IMR-90 (cell line): ENCODE results near the gene EPC2. TPM values are rescaled to one million over a fixed set of nuclear protein-coding genes. Genes with fewer than 3 reads are reported as not detected.

Experiments used
- ATAC-seq: fragments of 200-7000 bp; cut with Tn5 transposase; 2 replicates; pipeline ENCODE4 v1.9.1; 2020; ENCODE audit warnings: low read depth, mild to moderate bottlenecking, moderate library complexity
- BruUV-seq: library from RNA; stranded (reverse); fragments of 400-500 nt; replicated peaks from 2 replicates; lab custom pipeline; 2021; lab: Mats Ljungman, UMichigan
- CTCF ChIA-PET: fragments of 300-600 bp; formaldehyde crosslinking; extraction: SDS; loops from one replicate; lab custom pipeline; 2021; ENCODE audit warnings: antibody characterized with exemption; lab: Yijun Ruan, JAX
- POLR2A ChIA-PET: fragments of 300-600 bp; sonication (Branson Sonifier 250); formaldehyde crosslinking; loops from one replicate; lab custom pipeline; 2022; ENCODE audit warnings: antibody characterized with exemption; ENCODE audit not compliant: unreplicated experiment; lab: Charles Lee
- DNase-seq: peaks from one replicate; pipeline ENCODE4 v3.0.0; 2013
- H2AFZ ChIP-seq: replicated peaks from 2 replicates; pipeline ENCODE3; 2013; ENCODE audit warnings: low read length, mild to moderate bottlenecking; ENCODE audit not compliant: poor library complexity
- H2AK5ac ChIP-seq: 2 replicates; pipeline ENCODE4 v1.6.1; 2013; ENCODE audit warnings: low read depth, low read length, inconsistent platforms
- H2AK9ac ChIP-seq: replicated peaks from 2 replicates; pipeline ENCODE3; 2013; ENCODE audit warnings: mild to moderate bottlenecking, low read depth, low read length, moderate library complexity; ENCODE audit not compliant: poor library complexity
- H2BK120ac ChIP-seq: 2 replicates; pipeline ENCODE4 v1.6.1; 2013; ENCODE audit warnings: low read depth, low read length, inconsistent platforms
- H2BK15ac ChIP-seq: 3 replicates; pipeline ENCODE4 v1.6.1; 2013; ENCODE audit warnings: low read depth, low read length, inconsistent platforms
- H2BK20ac ChIP-seq: 2 replicates; pipeline ENCODE4 v1.6.1; 2013; ENCODE audit warnings: low read depth, mild to moderate bottlenecking, inconsistent platforms, low read length, moderate library complexity
- H2BK5ac ChIP-seq: 2 replicates; pipeline ENCODE4 v1.6.1; 2013; ENCODE audit warnings: mild to moderate bottlenecking, low read depth, low read length, inconsistent platforms; ENCODE audit not compliant: poor library complexity, severe bottlenecking
- H3K14ac ChIP-seq: replicated peaks from 2 replicates; pipeline ENCODE4 v1.6.1; 2013; ENCODE audit warnings: low read depth, low read length, inconsistent platforms
- H3K18ac ChIP-seq: 2 replicates; pipeline ENCODE4 v1.6.1; 2013; ENCODE audit warnings: low read depth, low read length, control low read depth
- H3K23ac ChIP-seq: 2 replicates; pipeline ENCODE4 v1.6.1; 2013; ENCODE audit warnings: low read depth, low read length, inconsistent platforms
- H3K27ac ChIP-seq: 2 replicates; pipeline ENCODE4 v1.5.1; 2013; ENCODE audit warnings: mild to moderate bottlenecking, control low read depth, low read length; ENCODE audit not compliant: insufficient read depth
- H3K27me3 ChIP-seq: 2 replicates; pipeline ENCODE4 v1.6.1; 2013; ENCODE audit warnings: low read length; ENCODE audit not compliant: control insufficient read depth, insufficient read depth
- H3K36me3 ChIP-seq: 2 replicates; pipeline ENCODE4 v1.6.1; 2013; ENCODE audit warnings: low read length, mixed read lengths; ENCODE audit not compliant: control insufficient read depth, insufficient read depth
- H3K4ac ChIP-seq: 2 replicates; pipeline ENCODE4 v1.6.1; 2013; ENCODE audit warnings: low read depth, low read length, inconsistent platforms
- H3K4me1 ChIP-seq: 2 replicates; pipeline ENCODE4 v1.6.1; 2013; ENCODE audit warnings: low read length, mixed read lengths; ENCODE audit not compliant: control insufficient read depth, insufficient read depth
- H3K4me2 ChIP-seq: 2 replicates; pipeline ENCODE4 v1.6.1; 2013; ENCODE audit warnings: low read depth, mild to moderate bottlenecking, control low read depth, low read length, moderate library complexity
- H3K4me3 ChIP-seq: 2 replicates; pipeline ENCODE4 v1.5.1; 2013; ENCODE audit warnings: low read depth, mild to moderate bottlenecking, control low read depth, low read length, moderate library complexity; ENCODE audit not compliant: insufficient read depth
- H3K56ac ChIP-seq: 2 replicates; pipeline ENCODE4 v1.6.1; 2013; ENCODE audit warnings: low read length, inconsistent platforms; ENCODE audit not compliant: insufficient read depth; ENCODE audit errors: extremely low read depth
- H3K79me1 ChIP-seq, 2 experiments: 2 replicates each; pipeline ENCODE4 v1.6.1; 2013; ENCODE audit warnings: low read length in 2 of 2, inconsistent platforms in 1 of 2, low read depth in 1 of 2
- H3K9ac ChIP-seq: 2 replicates; pipeline ENCODE4 v1.6.1; 2013; ENCODE audit warnings: low read depth, low read length, control low read depth
- H3K9me1 ChIP-seq: 2 replicates; pipeline ENCODE4 v1.6.1; 2013; ENCODE audit warnings: low read length, inconsistent platforms; ENCODE audit not compliant: insufficient read depth
- H3K9me3 ChIP-seq: 2 replicates; pipeline ENCODE4 v1.6.1; 2013; ENCODE audit warnings: low read length; ENCODE audit not compliant: control insufficient read depth, insufficient read depth
- H4K20me1 ChIP-seq: 2 replicates; pipeline ENCODE4 v1.6.1; 2013; ENCODE audit warnings: low read length, inconsistent platforms; ENCODE audit not compliant: insufficient read depth
- H4K5ac ChIP-seq: 2 replicates; pipeline ENCODE4 v1.6.1; 2013; ENCODE audit warnings: mild to moderate bottlenecking, low read depth, low read length, control low read depth
- H4K8ac ChIP-seq, 2 experiments: 2 replicates each; pipeline ENCODE4 v1.6.1; 2013; ENCODE audit warnings: low read depth in 2 of 2, low read length in 2 of 2, control low read depth in 1 of 2, inconsistent platforms in 1 of 2
- H4K91ac ChIP-seq: 2 replicates; pipeline ENCODE4 v1.6.1; 2013; ENCODE audit warnings: low read depth, low read length, inconsistent platforms; ENCODE audit not compliant: insufficient read depth
- CEBPB ChIP-seq: IDR thresholded peaks from 2 replicates; pipeline ENCODE4 v1.6.1; 2012; ENCODE audit warnings: low read depth, low read length, improper control_type of control experiment
- CHD1 ChIP-seq: IDR thresholded peaks from 2 replicates; pipeline ENCODE4 v1.6.1; 2012; ENCODE audit warnings: low read depth, low read length, improper control_type of control experiment
- CTCF ChIP-seq: conservative IDR thresholded peaks from 2 replicates; pipeline ENCODE4 v1.5.1; 2012; ENCODE audit warnings: mild to moderate bottlenecking, low read depth, low read length, improper control_type of control experiment
- FOS ChIP-seq: fragments of 150-350 bp; IDR thresholded peaks from 2 replicates; pipeline ENCODE4 v1.6.1; 2016; ENCODE audit warnings: low read depth, low read length
- MAFK ChIP-seq: IDR thresholded peaks from 2 replicates; pipeline ENCODE4 v1.6.1; 2012; ENCODE audit warnings: low read depth, low read length, improper control_type of control experiment
- MAZ ChIP-seq: IDR thresholded peaks from 2 replicates; pipeline ENCODE4 v1.6.1; 2012; ENCODE audit warnings: low read depth, mild to moderate bottlenecking, low read length, improper control_type of control experiment, moderate library complexity, borderline replicate concordance
- MXI1 ChIP-seq: IDR thresholded peaks from 2 replicates; pipeline ENCODE4 v1.6.1; 2012; ENCODE audit warnings: low read depth, mild to moderate bottlenecking, low read length, moderate library complexity, borderline replicate concordance
- NFE2L2 ChIP-seq: fragments of 150-350 bp; IDR thresholded peaks from 2 replicates; pipeline ENCODE4 v1.6.1; 2016; ENCODE audit warnings: low read depth, mild to moderate bottlenecking, low read length
- POLR2A ChIP-seq: IDR thresholded peaks from 2 replicates; pipeline ENCODE4 v1.6.1; 2012; ENCODE audit warnings: mild to moderate bottlenecking, low read depth, low read length
- RAD21 ChIP-seq: IDR thresholded peaks from 2 replicates; pipeline ENCODE4 v1.6.1; 2012; ENCODE audit warnings: low read length, improper control_type of control experiment
- RCOR1 ChIP-seq: IDR thresholded peaks from 2 replicates; pipeline ENCODE4 v1.6.1; 2012; ENCODE audit warnings: mild to moderate bottlenecking, low read length, improper control_type of control experiment; ENCODE audit not compliant: insufficient replicate concordance
- RFX5 ChIP-seq: IDR thresholded peaks from 2 replicates; pipeline ENCODE4 v1.8.0; 2012; ENCODE audit warnings: low read depth, mild to moderate bottlenecking, low read length, moderate library complexity
- SMC3 ChIP-seq: fragments of 150-350 bp; IDR thresholded peaks from 2 replicates; pipeline ENCODE4 v1.6.1; 2016; ENCODE audit warnings: low read depth, mild to moderate bottlenecking, antibody characterized with exemption, low read length, moderate library complexity
- USF2 ChIP-seq: fragments of 150-350 bp; IDR thresholded peaks from 2 replicates; pipeline ENCODE4 v1.6.1; 2017; ENCODE audit warnings: mild to moderate bottlenecking, antibody characterized with exemption, low read length, low read depth
- WGBS, 2 experiments: methylation state at CpG; one replicate each; pipeline versions ENCODE4 v1.1.5 to v1.1.7; 2013; ENCODE audit warnings: missing lambda C conversion rate in 2 of 2; ENCODE audit not compliant: insufficient read length in 1 of 2; ENCODE audit errors: extremely low coverage in 2 of 2; 5-methylcytosine and 5-hydroxymethylcytosine counted together
- dilution Hi-C: fragments of 300-500 bp; cut with HindIII; formaldehyde crosslinking; loops from one replicate; pipeline ENCODE4 v1.14.3; 2018; ENCODE audit warnings: low sequenced_read_pairs; ENCODE audit not compliant: unreplicated experiment
- in situ Hi-C: fragments of 300-500 bp; cut with MboI; formaldehyde crosslinking; loops from 3 replicates; pipeline ENCODE4 v1.14.3; 2019; ENCODE audit warnings: low sequenced_read_pairs, inconsistent platforms, mixed read lengths
- intact Hi-C: fragments of 100-400 bp; cut with micrococcal nuclease; formaldehyde crosslinking; loops from 2 replicates; pipeline ENCODE4 v1.10.0; 2022
- polyA plus RNA-seq, 3 experiments: library from polyadenylated mRNA; depleted of rRNA; stranded (reverse); fragments of >200 nt; gene quantifications; 2 replicates each; pipeline ENCODE4 v1.2.3, GENCODE V29; 2012; ENCODE audit warnings: low replicate concordance in 1 of 3
- total RNA-seq: library from RNA; depleted of rRNA; stranded (reverse); fragments of >200 nt; gene quantifications from 2 replicates; pipeline ENCODE4 v1.2.3, GENCODE V29; 2012
- TF ChIP-seq, protein P1 (sequence below): fragments of 150-350 bp; IDR thresholded peaks from 2 replicates; pipeline ENCODE4 v1.6.1; 2016; ENCODE audit warnings: low read depth, mild to moderate bottlenecking, low read length, moderate library complexity, borderline replicate concordance

The EPC2 gene
- total and polyA plus RNA-seq, 2 of the 4 experiments (the other 2 are of a cell fraction) = 10.6 to 22.6 TPM

DNA sequence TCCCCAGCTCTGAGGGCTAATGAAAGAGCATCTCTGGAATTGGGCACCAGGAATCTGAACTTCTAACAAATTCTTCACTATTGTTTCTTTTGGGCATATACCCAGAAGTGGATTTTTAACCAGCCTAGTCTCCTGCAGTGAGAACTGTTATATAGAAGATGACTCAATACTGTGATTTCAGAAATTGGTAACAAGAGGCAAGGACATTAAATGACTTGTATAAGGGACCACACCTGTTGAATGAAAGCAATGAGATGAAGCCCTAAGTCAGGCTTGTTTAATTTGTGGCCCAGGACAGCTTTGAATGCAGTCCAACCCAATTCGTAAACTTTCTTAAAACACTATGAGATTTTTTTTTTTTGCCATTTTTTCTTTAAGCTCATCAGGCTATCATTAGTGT is 57.9 kb downstream of the EPC2 start:
- no peak overlapping the region for H2BK20ac ChIP-seq
- ChIA-PET CTCF (interaction anchor here (0.6 to 1.2 kb wide), 3 partner anchors 15 to 712 kb away, joined by 3 read pairs; no protein-coding TSS in a partner anchor), POLR2A (no interaction called here)
- no peak for ATAC-seq
- no peak overlapping the region for H3K27ac ChIP-seq
- TF ChIP-seq CHD1 (no peak), MAFK (no peak), USF2 (no peak), MXI1 (no peak), POLR2A (no peak), RCOR1 (no peak), RAD21 (no peak), CEBPB (no peak), CTCF (no peak), RFX5 (no peak), MAZ (no peak), SMC3 (no peak), FOS (no peak), NFE2L2 (no peak)
- TF ChIP-seq, protein P1, sequence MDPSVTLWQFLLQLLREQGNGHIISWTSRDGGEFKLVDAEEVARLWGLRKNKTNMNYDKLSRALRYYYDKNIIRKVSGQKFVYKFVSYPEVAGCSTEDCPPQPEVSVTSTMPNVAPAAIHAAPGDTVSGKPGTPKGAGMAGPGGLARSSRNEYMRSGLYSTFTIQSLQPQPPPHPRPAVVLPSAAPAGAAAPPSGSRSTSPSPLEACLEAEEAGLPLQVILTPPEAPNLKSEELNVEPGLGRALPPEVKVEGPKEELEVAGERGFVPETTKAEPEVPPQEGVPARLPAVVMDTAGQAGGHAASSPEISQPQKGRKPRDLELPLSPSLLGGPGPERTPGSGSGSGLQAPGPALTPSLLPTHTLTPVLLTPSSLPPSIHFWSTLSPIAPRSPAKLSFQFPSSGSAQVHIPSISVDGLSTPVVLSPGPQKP = no peak
- H3K4me3 ChIP-seq = no peak overlapping the region
- no TSS peak for BruUV-seq
- H2BK5ac ChIP-seq = no peak overlapping the region
- H2AFZ ChIP-seq = no peak overlapping the region
- H4K8ac ChIP-seq = no peak overlapping the region
- H3K14ac ChIP-seq = no peak overlapping the region
- no peaks in the 10 kb centered on the region for H3K27me3 ChIP-seq
- no peak for DNase-seq
- peaks cover 3% of the 10 kb centered on the region; the same call in 1 of the 2 replicates for H3K36me3 ChIP-seq
- dilution Hi-C loops (no loop called here), intact Hi-C loops (no loop called here), in situ Hi-C loops (no loop called here)
- H3K56ac ChIP-seq = no peak overlapping the region
- no peak overlapping the region for H3K18ac ChIP-seq
- H4K5ac ChIP-seq = no peak overlapping the region
- no peak overlapping the region for H2AK9ac ChIP-seq
- no peak overlapping the region for H2BK15ac ChIP-seq
- WGBS, 2 experiments = no CpG with 5 or more reads among the region's 1 CpG
- H3K9me1 ChIP-seq = no peaks in the 10 kb centered on the region
- no peak overlapping the region for H2BK120ac ChIP-seq
- H2AK5ac ChIP-seq = no peak overlapping the region
- no peak overlapping the region for H3K9ac ChIP-seq
- no peaks in the 10 kb centered on the region for H4K20me1 ChIP-seq
- H4K91ac ChIP-seq = no peak overlapping the region
- H3K4me1 ChIP-seq = no peaks in the 10 kb centered on the region
- peaks cover 6 to 17% of the 10 kb centered on the region in 2 experiments for H3K79me1 ChIP-seq
- H3K23ac ChIP-seq = no peak overlapping the region
- no peak overlapping the region for H3K4ac ChIP-seq
- H3K9me3 ChIP-seq = peaks cover 6% of the 10 kb centered on the region; the same call in 1 of the 2 replicates
- H3K4me2 ChIP-seq = no peak overlapping the region
